GM19193 (cell line): ENCODE measurements around the gene MED19.

Experiments used
- POLR2A ChIP-seq: IDR thresholded peaks from 4 replicates; pipeline ENCODE4 v1.6.1; 2011; ENCODE audit not compliant: insufficient read depth, insufficient read length; ENCODE audit errors: extremely low read depth

Gene MED19

DNA sequence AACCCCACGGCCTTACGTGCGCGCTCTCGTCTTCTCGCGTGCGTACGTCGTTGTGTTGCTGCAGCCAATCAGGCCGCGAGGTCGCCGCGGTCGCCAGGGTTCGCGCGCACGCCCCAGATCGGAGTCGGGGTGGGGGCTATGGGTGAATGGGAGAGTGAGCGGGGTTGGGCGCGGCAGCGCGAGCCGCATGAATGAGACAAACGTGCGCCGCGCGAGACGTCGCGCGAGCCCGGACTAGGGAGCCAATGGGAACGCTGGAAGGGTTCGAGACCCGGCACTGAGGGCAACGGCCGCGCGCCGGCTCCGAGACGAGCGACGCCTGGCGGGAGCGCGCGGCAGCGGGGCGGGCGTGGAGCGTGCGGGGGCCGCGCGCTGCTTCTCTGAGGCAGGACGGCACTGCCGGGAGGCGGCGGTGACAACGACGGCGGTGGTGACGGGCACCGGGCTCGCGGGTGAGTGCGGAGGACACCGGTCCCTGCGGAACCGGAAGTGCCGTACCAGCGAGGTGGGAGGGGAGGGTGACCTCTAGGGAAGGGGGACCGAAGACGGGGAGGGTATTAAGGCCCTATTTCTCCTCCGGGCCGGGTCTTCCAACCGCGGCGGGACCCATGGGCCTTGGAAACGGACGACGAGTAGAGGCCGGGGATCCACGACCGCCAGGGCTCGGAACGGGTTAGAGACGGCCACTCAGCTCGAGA is 44.1 kb downstream of the MED19 start, which contains the start of gene ZDHHC5:
ZDHHC5 (plus strand) TSS at position 379 of the 698 bp plus-strand sequence. CDS start 4,977 bp downstream, outside the sequence.
- peak; percentile 93 for TF ChIP-seq POLR2A

DNA sequence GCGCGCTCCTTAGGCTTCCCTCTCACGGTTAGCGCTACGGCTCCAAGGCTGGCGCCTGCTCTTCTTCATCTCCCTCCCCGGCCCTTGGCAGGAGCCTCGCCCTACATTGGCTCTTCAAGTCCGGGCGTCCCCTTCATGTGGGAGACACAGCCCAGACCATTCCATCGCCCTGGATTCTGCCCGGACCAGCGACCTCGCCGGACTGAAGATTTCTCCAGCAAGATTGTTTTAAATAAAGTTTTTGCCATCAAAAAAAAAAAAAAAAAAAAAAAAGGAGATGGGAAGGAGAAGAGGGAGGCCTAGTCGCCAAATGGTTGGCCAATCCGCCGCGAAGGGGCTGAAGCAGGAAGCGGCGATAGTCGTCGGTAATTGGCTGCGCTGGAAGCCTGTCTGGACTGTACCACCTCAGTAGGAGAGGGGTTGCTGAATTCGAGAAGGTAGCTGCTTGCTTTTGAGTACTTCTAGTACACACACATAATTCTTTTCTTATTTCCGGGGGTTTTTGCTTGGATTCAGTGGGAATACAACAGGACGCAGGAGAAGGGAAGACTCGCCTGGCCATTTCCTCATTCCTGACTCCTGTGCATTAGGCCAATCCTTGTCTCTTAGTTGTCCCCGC is 44.8 kb downstream of the MED19 start:
- TF ChIP-seq POLR2A = peak; percentile 46

DNA sequence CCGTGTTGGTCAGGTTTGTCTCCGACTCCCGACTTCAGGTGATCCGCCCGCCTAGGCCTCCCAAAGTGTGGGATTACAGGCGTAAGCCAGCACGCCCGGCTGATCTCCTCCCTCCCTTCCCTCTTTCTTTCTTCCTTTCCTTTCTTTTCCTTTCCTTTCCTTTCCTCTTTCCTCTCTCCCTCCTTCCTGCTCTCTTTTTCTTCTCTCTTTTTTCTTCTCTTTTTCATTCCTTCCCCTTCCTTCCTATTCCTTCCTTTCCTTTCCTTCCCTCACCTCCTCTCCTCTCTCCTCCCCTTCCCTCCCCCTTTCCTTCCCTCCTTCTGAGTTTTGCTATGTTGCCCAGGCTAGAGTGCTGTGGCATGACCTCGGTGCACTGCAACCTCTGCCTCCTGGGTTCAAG is 48.0 kb downstream of the MED19 start:
- TF ChIP-seq POLR2A = no peak

DNA sequence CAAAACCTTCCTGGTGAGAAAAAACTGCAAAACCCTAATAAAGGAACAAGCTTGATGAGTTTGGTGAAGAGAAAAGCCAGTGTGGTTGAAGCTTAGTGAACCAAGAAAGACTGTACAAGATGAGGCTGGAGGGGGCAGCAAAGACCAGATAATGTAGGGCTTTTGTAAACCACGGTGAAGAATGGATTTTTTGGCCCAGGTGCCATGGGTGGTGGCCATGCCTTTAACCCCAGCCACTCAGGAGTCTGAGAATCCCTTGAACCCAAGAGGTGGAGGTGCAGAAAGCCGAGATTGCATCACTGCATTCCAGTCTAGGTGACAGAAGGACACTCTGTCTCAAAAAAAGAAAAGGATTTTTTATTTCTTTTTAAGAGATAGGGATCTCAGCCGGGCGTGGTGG is 49.1 kb downstream of the MED19 start:
- no peak for TF ChIP-seq POLR2A

- no peak for TF ChIP-seq POLR2A
Observed at GRCh38 chr11:57659669-57660068, 52.3 kb downstream of the MED19 start.

GRCh38 chr11:57658023-57658361 is 54.0 kb downstream of the MED19 start:
- TF ChIP-seq POLR2A = no peak

DNA sequence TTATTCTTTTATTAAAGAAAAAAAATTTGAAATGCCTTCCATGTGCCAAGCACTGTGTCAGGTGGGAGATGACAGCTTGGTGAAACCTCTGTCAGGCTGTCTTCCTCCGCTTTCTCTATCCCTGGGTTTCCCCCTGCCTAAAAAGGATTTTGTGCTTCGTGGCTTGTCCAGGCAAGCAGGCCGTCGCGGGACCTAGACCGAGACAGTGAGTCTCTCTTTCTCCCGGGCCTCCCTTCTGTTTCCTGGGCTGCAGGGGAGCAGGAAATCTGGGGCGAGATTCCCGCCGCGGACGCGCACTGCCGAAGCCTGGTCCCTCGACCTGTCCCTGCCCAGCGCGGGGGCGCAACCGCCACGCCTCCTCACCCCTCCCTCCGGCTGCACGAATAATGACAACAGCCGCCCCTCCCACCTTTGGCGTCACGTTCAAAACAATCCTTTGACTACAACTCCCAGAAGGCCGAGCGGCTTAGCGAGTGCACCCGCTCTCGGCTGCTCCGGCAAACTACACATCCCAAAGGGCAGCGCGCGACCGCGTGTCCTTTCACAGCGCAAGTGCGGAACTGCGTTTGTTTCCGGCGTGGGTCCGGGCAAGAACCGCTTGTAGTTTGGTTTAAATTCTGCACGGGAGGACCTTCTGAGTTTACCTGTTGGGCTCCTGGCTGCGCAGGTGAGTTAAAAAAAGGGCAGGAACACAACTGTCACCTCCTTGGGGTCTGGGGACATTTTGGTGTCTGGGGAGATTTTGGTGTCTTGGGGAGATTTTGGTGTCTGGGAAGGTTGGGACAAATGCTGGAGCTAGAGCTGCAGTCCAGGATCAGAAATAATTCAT is 54.6 kb downstream of the MED19 start, which contains the start of gene CLP1:
CLP1 (plus strand) TSS at position 569 of the 829 bp plus-strand sequence. CDS start 1,715 bp downstream, outside the sequence.
- peak; percentile 75 for TF ChIP-seq POLR2A

GRCh38 chr11:57656885-57657193 is 55.2 kb downstream of the MED19 start:
- TF ChIP-seq POLR2A = no peak
